Cerebellar cortex (tissue), 1 donor: ENCODE measurements around the gene DNAH2.

Experiments
- DNase-seq: peaks from one replicate; pipeline ENCODE4 v3.0.0-alpha.2; 2015; ENCODE audit warnings: low spot score

The DNAH2 gene

DNA sequence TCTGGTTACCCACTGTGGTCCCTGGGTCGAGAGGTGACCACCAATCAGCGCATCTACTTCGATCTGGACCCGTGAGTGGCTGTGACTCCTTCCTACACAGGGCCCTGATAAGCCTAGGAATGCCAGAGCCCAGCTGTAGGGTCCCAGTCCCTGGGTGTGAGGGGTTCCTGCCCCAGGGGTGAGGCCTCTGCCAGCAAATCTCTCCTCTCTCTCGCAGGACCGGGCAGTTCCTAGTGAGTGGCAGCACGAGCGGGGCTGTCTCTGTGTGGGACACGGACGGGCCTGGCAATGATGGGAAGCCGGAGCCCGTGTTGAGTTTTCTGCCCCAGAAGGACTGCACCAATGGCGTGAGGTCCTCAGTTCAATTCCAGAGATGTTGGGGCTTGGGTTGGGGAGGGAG is 14.8 kb upstream of the DNAH2 start:
- DNase-seq: no peak

DNA sequence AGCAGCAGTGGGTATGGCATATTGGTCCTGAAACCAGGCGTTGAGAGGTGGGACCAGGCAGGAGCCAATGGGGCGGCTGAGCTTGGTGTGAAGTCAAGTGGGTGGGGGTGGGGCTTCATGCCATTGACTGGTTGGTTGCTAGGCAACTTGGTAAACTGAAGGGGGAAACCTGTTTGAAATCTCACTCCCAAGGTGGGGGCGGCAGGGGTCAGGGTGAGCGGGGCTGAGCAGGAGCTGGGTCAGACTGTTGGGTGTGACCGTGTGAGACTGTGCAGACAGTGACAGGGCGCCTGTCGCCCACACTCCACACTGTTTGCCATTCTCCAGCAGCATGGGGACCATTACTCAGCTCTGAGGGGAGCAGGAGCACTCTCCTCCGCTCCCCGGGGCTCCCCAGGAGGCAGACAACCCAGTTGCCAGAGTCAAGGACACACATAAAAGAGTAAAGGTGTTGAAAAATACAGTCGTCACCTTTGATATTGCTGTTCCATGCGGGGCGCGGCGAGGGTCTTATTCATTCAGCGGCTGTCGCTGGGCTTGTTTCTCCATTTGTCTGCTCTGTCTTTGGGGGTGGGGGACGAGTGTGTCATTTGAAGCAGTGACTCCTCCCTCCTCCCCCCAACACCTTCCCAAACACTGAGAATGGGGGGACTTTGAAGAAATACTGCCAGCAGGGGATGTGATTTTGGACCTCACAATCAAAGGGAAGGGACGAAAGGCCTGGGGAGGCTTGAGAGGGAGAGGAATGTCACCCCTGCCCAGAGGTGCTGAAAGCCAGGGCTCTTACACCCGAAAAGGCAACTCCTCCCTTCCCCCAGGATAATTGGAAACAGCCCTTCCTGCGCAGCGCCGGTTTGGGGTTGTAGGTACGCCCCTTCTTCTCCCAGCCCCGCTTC is 13.7 kb upstream of the DNAH2 start:
- DNase-seq: peak; percentile 76

DNA sequence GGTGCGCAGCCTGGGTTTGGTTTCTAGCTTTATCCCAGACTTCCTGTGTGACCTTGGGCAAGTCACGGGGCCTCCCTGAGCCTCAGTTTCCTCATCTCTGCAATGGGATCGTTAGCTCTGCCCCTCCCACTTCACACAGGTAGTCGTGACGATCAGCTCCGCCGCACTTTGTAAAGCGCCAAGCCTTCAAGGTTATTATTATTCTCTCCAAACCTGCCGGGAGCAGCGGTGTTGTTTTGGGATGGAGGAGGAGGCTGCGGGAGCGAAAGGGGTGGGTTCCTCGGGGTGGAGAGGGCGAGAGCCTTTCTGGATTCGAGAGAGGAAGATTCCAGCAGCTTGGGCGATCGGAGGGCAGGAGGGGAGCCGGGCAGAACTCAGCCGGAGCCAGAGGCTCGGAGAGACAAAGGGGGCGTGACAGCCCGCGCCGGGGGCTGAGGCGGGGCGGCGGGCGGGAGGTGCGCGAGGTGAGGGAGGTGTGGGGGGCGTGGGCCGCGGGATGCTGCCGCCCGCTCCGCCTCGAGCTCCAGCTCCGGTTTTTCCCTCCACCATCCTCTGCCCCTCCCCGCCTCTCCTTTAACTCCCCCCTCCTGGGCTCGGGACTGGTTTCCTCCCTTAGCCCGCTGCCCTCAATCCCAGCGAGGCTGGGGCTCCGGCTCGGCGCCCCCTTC is 12.8 kb upstream of the DNAH2 start, which contains the start of gene EFNB3:
TSS of gene EFNB3 (plus strand) at position 602 of the 668 bp plus-strand sequence. CDS start 397 bp downstream, outside the sequence.
- peak; percentile 63 for DNase-seq

DNA sequence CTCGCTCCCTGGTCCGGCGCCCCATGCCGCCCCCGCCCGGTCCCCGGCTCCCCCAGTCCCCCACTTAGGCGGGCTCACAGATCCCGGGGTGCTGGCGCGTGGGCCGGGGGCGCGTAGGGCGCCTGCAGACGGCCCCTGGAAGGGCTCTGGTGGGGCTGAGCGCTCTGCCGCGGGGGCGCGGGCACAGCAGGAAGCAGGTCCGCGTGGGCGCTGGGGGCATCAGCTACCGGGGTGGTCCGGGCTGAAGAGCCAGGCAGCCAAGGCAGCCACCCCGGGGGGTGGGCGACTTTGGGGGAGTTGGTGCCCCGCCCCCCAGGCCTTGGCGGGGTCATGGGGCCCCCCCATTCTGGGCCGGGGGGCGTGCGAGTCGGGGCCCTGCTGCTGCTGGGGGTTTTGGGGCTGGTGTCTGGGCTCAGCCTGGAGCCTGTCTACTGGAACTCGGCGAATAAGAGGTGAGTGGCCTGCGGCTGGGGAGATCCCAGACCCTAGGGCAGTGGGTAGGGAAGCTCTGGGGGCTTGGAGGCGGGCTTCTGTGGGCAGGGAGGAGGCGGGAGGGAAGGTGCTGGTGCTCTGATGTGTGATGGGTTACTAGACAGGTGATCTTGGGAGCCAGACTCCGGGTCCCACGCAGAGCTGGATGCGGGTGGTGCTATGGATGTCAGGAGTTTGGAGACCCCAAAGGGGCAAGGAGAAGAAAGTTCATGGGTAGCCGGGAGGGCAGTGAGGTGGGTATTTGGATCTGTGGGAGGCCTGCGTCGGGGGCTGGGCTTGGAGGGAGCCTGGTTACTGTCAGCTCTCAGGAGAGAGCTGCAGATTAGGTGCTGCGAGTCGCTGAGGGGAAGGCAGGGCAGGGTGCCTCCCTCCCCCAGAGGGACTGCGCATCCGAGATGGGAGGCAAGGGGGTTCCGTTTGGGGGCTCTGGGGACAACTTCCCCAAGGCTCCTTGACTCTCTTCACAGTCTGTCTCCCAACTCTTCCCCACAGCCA is 12.0 kb upstream of the DNAH2 start:
- no peak for DNase-seq

DNA sequence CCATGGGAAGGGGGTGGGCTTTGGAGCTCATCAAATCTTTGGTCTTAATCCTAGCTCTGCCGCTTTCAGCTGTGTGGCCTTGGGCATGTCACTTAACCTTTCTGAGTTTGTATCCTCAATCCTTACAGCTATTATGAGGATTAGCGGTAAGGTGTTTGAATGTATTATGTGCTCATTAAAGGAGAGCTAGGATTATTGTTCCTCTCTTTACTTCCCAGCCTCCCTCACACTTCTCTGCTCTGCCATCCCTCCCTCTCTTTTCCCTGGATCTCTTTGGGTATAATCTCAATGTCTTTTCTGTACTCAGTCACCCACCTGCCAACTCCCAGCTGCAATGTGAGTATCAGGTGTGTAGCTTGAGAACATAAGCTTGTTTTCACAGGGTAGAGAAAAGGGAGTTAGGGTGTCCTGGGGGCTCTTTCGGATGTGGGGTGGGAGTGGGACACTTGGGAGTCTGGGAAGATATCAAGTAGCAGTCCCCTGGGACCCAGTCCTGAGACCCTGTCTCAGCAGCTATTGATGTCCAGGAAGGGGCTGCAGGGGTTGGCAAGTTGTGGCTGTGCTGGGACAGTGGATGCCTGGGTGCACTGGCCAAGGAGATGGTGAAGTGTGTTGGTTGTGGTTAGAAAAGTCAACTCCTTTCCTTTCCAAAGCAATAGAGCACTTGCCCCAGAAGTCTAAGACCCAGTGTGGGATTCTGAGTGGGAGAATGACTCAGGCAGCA is 10.8 kb upstream of the DNAH2 start:
- DNase-seq: no peak

DNA sequence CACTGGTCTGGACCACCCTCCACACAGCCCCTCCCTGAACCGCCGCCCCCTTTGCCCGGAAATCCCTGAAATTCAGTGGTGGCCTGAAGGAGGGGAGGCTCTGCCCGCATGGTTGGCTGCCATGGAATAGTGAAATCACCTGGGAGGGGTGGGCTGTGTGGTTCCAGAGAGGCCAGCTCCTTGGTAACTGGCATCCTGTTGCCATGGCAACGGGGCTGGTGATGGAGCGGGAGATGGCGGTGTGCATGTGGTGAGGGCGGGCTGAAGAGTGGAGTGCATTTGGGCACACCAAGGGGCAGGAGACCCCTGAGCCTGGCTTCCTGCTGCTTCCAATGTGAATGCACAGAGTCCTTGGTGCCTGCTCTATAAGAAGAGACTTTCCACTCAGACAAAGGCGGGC is 10.1 kb upstream of the DNAH2 start:
- no peak for DNase-seq

DNA sequence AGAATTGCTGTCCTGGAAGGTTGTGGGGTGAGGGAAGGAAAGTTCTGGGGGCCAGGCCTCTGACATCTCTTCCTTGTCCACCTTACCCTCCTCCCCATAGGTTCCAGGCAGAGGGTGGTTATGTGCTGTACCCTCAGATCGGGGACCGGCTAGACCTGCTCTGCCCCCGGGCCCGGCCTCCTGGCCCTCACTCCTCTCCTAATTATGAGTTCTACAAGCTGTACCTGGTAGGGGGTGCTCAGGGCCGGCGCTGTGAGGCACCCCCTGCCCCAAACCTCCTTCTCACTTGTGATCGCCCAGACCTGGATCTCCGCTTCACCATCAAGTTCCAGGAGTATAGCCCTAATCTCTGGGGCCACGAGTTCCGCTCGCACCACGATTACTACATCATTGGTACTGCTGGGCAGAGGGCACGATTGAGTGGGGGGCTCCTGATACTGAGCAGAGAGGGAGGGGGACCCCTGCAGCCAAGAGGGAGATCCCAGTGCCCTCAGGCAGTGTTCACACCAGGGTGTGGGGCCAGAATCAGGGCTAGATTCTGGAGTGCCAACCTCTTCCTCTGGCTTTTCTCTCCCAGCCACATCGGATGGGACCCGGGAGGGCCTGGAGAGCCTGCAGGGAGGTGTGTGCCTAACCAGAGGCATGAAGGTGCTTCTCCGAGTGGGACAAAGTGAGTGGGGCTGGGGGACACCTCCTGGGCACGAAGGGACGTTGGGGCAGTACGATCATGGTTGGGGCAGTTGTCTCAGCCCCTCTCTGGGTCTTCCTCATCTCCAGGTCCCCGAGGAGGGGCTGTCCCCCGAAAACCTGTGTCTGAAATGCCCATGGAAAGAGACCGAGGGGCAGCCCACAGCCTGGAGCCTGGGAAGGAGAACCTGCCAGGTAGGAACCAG is 9.4 kb upstream of the DNAH2 start:
- no peak for DNase-seq

DNA sequence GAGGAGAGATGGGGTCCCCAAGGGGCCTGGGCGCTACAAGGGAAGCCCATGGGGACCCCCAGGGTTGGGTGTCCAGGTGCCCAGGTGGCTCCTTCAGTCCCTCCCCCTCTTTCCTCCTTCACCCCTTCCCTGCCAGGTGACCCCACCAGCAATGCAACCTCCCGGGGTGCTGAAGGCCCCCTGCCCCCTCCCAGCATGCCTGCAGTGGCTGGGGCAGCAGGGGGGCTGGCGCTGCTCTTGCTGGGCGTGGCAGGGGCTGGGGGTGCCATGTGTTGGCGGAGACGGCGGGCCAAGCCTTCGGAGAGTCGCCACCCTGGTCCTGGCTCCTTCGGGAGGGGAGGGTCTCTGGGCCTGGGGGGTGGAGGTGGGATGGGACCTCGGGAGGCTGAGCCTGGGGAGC is 8.5 kb upstream of the DNAH2 start:
- no peak for DNase-seq

DNA sequence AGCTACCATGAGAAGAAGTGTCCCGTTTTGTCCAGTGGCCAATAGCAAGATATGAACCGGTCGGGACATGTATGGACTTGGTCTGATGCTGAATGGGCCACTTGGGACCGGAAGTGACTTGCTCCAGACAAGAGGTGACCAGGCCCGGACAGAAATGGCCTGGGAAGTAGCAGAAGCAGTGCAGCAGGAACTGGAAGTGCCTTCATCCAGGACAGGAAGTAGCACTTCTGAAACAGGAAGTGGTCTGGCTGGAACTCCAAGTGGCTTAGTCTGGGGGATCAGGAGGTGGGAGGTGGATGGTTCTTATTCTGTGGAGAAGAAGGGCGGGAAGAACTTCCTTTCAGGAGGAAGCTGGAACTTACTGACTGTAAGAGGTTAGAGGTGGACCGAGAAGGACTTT is 7.2 kb upstream of the DNAH2 start:
- no peak for DNase-seq

DNA sequence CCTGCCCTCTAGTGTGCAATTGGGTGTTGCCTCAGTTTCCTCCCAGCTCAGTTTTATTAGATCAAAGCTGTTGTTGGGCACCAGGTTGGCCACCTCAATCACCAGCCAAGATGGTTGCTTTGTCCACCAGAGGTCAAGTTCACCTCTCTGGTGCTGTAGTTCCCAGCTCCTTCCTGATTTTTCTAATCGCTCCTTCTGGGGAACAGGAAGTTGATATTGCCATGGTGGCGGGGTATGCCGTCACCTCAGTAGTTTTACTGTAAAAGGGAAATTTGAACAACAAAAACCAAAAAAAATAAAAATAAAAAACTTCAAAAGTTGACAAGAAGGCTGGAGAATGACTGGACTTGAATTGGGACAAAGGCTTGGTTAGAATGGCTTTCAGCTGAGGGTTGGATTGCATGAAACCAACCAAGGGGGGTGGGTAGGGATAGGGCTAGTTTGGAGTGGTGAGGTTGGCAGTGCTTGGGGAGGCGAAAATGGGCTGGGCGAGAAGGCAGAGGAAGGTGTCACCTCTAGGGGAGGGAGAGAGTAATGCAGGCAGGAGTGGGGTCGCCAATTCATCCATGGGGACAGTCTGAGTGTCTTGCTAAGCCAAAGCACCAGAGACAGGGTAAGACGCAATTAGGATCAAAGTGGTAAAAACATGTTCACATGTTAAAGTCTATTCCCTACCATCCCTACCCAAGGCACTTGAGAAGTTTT is 6.3 kb upstream of the DNAH2 start:
- DNase-seq: no peak

DNA sequence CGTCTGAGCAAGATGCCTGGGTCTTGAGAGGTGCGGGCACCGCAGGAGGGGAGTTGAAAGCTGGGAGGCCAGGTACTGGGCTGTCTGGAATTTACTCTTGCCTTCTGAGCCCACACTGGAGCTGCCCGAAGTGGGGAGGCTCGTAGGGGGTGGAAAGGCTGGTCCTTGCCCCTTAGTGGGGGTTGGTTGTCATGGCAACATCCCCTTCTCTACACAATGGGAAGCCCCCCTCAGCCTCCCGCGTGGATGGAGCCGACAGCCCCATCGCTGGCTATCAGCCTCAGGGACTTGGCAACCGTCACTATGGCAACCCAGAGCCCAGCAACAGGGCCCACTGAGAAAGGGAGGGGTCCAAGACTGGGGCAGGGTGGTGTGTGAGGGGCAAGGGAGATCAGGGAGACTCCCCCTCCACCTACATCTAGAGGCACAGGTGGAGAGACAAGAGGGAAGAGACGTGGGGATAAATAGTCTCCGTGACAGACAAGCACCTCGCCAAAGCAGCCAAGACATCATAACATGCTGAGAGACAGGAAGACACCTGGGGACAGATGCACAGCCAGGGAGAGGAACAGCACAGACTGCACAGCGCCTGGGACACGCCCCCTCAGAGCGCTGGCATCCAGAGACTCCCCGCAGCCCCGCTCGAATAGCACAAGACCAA is 5.3 kb upstream of the DNAH2 start:
- DNase-seq: no peak

DNA sequence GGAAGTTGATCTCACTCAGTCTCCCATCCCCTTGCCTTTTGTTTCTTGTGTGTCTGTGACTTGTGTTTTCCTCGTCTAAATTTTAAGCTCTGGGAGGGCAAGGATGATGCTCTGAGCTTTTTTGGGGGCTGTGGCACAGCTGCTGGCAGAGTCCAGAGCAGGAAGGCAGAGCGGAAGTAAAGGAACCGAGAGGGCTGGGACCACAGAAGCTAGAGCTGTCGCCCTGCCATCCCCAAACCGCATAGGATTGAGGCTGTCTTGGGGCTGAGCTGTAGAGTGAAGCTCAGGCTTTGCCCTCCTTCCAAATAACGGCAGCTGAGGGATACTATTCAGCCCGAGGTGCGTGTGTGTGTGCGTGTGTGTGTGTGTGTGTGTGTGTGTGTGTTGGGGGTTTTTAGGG is 3.8 kb upstream of the DNAH2 start:
- no peak for DNase-seq

DNA sequence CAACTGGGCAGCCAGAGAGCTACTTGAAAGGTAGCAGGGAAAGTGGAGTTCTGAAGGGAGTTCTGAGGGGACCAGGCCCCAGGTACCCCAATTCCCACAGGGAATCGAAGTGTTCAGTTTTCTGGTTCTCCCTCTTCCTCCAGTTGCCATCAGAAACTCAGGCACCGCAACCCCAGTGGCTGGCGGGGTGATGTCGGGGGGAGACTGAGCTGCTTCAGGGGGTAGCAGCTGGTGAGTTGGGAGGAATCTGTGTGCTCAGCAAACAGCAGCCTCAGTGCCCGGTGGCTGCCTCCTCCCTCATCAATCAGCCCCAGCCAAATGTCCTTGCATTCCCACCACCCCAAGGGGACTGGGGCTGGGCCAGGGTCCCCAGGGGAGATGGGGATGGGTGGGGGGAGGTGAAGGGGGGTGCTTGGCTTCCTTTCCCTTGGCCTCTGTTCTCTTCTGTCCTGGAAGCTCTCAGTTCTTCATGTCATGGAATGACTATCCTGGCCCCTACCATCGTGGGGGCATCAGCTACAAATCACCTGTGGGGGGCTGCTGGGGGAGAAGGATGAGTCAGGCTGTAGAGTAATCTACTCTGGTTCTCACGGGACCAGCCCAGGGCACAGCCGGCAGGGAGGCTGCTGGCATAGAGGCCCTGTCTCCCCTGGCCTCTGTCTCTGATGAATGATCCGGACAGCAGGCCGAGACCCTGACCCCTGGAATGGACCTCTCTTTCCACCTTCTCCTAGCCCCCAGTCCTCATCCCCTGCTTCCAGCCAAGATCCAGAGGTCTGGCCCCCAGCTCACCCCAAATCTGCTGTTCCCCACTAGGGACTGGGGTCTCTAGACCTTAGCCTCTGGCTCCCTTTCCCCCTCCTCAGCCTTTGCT is 2.6 kb upstream of the DNAH2 start:
- no peak for DNase-seq

DNA sequence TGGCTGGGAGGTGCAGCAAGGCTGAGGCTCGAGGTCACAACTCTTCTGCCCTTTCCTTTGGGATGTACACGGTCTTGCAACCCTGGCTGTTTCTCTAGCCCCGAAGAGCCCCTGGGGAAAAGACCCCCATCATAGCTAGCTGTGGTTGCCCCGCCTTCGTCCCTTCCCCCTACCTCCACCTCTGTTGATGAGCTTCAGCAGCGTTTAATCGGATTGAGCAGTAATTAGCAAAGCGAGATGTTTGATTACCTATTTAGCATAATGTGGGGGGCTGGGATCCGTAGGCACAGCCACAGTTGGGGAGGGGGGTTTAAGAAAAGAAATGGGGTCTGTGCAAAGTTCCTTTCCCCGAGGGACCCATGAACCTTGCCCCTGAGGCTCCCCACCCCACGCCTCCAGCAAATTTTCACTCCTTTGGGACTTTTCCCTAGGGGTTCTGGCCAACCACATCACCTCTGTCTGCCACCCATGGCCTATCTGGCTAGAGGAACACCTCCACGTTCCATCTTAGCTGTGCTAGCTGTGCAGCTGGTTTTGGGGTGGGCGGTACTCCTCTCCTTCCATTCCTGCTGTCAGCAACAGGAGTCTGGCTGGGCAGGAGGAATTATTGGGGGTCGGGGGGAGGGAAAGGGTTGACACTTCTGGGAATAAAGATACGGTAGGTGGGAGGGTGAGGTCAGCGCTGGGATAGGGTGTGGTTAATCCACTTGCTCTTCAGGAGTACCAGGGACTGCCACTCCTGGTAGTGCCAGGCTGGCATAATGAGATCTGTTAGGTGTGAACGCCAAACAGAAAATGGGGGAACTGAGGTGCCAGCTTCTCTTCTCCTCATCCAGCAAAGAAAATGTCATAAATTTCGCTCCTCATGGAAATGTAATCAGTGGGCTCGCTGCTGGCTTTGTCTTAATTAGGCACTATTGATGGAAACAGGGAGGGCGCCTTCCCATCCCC is 1.3 kb upstream of the DNAH2 start:
- DNase-seq: no peak

DNA sequence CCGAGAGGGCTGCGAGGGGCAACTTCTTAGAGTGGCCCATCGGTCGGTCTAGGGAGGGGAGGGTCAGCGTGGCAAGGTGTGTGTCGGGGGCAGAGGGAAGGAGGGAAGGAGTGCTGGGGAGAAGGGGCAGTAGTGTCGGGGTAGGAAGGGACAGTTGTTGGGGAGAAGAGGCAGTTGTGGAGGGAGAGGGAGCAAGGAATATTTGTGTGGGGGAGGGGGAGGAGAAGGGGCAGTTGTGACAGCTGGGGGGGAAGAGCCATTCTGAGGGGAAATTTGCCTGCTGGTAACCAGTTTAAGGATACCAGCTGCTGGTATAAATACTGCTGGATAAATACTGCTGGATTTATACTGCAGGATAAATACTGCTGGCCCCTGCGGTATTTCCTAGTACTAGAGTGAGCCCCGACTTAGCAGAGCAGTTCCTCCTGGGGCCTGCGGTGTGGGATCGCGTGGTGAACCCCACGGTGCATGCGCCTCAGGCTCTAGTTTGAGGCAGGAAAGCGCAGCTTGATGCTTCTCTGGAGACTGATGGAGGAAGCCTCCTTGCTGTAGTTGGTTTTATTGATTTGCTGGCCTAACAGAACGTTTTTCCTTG is 309 bp downstream of the DNAH2 start:
- no peak for DNase-seq

DNA sequence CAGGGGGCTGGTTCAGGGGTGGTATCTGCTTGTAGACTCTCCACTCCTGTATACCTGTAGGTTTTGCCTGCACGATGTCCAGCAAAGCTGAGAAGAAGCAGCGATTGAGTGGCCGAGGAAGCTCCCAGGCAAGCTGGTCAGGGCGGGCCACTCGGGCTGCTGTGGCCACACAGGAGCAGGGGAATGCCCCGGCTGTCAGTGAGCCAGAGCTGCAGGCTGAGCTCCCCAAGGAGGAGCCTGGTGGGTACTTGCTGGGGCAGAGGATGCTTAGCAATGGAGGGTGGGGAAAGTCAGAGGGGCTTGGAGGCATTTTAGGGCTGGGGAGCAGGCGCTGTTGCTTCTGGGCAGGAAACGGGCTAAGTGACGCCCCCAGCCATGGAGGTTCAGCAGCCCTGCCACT is 2.1 kb downstream of the DNAH2 start:
- DNase-seq: no peak

DNA sequence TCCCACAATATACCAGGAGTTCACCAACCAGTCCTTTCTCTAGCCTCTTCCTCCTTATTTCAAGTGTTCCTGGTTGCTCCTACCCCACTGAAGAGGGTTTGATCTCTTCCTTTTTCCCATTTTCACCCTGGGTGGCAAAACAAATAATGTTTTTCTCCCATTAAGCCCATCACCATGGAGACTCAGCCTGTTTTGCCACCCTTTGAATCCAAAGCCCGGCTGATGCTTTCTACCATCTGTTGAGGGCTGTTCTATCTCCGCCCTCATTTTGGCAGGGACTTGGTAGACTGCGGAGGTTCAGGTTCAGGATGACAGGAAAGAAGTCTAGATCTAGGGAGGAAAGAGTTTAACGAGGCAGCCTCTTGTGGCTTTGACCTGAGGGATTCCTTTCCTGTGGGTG is 2.6 kb downstream of the DNAH2 start:
- peak; percentile 47 for DNase-seq
